HEK293T (cell line): ENCODE data around the gene TFAP2B.

Source experiments
- ARNT ChIP-seq: fragments of 450-650 bp; IDR thresholded peaks from 2 replicates; pipeline ENCODE4 v1.6.1; 2017; ENCODE audit warnings: mild to moderate bottlenecking
- BHLHE40 ChIP-seq: fragments of 450-650 bp; IDR thresholded peaks from 2 replicates; pipeline ENCODE4 v1.6.1; 2016; ENCODE audit warnings: mild to moderate bottlenecking, moderate library complexity, borderline replicate concordance
- FOXK2 ChIP-seq: fragments of 450-650 bp; IDR thresholded peaks from 2 replicates; pipeline ENCODE4 v1.6.1; 2016; ENCODE audit warnings: mild to moderate bottlenecking
- FOXM1 ChIP-seq: fragments of 450-650 bp; IDR thresholded peaks from 2 replicates; pipeline ENCODE4 v1.6.1; 2017; ENCODE audit warnings: mild to moderate bottlenecking, borderline replicate concordance
- HDGF ChIP-seq: fragments of 450-650 bp; IDR thresholded peaks from 2 replicates; pipeline ENCODE4 v1.6.1; 2017; ENCODE audit warnings: antibody characterized with exemption, borderline replicate concordance
- L3MBTL2 ChIP-seq: fragments of 450-650 bp; conservative IDR thresholded peaks from 2 replicates; pipeline ENCODE4 v1.6.1; 2016; ENCODE audit warnings: mild to moderate bottlenecking
- LEF1 ChIP-seq: fragments of 450-650 bp; IDR thresholded peaks from 2 replicates; pipeline ENCODE4 v1.6.1; 2017; ENCODE audit warnings: mild to moderate bottlenecking, borderline replicate concordance
- NFRKB ChIP-seq: fragments of 450-650 bp; IDR thresholded peaks from 2 replicates; pipeline ENCODE4 v1.6.1; 2016; ENCODE audit warnings: mild to moderate bottlenecking, moderate library complexity
- SP1 ChIP-seq: fragments of 450-650 bp; IDR thresholded peaks from 2 replicates; pipeline ENCODE4 v1.6.1; 2017
- SUZ12 ChIP-seq: fragments of 450-650 bp; IDR thresholded peaks from 2 replicates; pipeline ENCODE4 v1.6.1; 2016; ENCODE audit warnings: mild to moderate bottlenecking
- TARDBP ChIP-seq: fragments of 450-650 bp; IDR thresholded peaks from 2 replicates; pipeline ENCODE4 v1.6.1; 2016

DNA sequence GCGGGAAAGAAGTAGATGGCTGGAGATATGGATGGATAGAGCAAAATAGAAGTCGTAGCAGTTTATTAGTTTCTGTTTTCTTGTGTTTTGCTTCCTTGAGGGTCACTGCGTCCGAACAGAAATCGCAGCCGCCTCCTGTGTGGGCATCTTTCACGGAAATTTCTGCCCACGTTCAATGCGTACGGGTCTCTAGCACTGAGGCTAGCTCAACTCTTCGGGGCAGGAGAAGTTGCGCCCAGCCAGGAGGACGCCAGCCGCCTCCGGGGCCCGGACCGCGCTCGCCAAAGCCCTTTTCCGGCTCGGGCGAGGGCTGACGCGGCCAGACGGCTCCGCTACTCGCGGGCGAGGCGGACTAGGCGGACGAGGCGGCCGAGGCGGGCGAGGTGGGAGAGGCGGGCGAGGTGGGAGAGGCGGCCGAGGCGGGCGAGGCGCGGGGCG is 814 bp downstream of the TFAP2B start:
- TF ChIP-seq BHLHE40: no peak
- TF ChIP-seq FOXM1: no peak
- no peak for TF ChIP-seq TARDBP
- TF ChIP-seq SUZ12: no peak
- no peak for TF ChIP-seq LEF1
- no peak for TF ChIP-seq ARNT
- TF ChIP-seq NFRKB: no peak
- TF ChIP-seq HDGF: no peak
- TF ChIP-seq SP1: no peak
- TF ChIP-seq L3MBTL2: no peak
- TF ChIP-seq FOXK2: no peak
